Colonic mucosa (tissue), 4 donors: ENCODE measurements around the gene RRM2. TPM values are rescaled to one million over a fixed set of nuclear protein-coding genes. Genes with fewer than 3 reads are reported as not detected.

Source experiments
- DNase-seq: peaks from one replicate; pipeline ENCODE4 v3.0.0-alpha.2; 2020
- H3K27ac ChIP-seq: fragments of 200-600 bp; one replicate; pipeline ENCODE4 v1.8.0; 2021
- H3K27me3 ChIP-seq: fragments of 200-600 bp; one replicate; pipeline ENCODE4 v1.8.0; 2021
- H3K36me3 ChIP-seq: fragments of 200-600 bp; one replicate; pipeline ENCODE4 v1.8.0; 2021
- H3K4me1 ChIP-seq: fragments of 200-600 bp; one replicate; pipeline ENCODE4 v1.8.0; 2021; ENCODE audit warnings: mild to moderate bottlenecking
- H3K4me3 ChIP-seq: fragments of 200-600 bp; one replicate; pipeline ENCODE4 v1.8.0; 2021
- H3K9ac ChIP-seq, 2 donors: one replicate each; pipeline ENCODE4 v1.7.0; 2013; ENCODE audit warnings: control low read depth in 2 of 2, low read depth in 2 of 2, low read length in 2 of 2
- H3K9me3 ChIP-seq: fragments of 200-600 bp; one replicate; pipeline ENCODE4 v1.8.0; 2021
- intact Hi-C: fragments of 100-400 bp; cut with DNase I; formaldehyde crosslinking; loops from one replicate; pipeline ENCODE4 v1.14.1; 2022
- total RNA-seq, 2 donors: library from RNA; stranded (reverse); fragmentation: NEBNext Ultra II Directional in 1 of 2; extraction: Animal tissue kit (Norgen Biotek cat#: 25700) in 1 of 2; gene quantifications; one replicate each; pipeline ENCODE4 v1.2.1, GENCODE V29; 2021
- TF ChIP-seq, protein P1 (sequence below): fragments of 200-600 bp; IDR thresholded peaks from one replicate; pipeline ENCODE4 v1.8.0; 2022; ENCODE audit warnings: antibody characterized with exemption, mild to moderate bottlenecking
- donor health status: healthy.
- donor health status: DM: no; HTN: no; CAD: no.
- donor health status: DM: no; HTN: no; CAD: no.

Gene RRM2
- total RNA-seq, 2 donors from 2014 or later: 54.3 to 216 TPM

DNA sequence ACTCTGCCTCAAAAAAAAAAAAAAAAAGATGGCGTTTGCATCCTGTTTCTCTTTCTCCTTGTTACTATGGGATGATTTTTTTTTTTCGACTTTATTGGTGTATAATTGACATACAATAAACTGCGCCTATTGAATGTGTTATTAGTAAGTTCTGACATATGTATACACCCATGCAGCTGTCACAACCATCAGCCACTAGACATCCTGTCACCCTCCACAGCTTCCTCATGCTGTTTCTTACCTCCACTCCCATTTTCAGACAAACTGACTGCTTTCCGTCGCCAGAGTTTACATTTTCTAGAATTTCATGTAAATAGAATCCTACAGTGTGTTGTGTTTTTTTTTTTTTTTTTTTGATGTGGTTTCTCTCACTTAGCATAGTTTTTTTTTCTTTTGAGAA, 27.9 kb downstream of the RRM2 start:
- H3K27me3 ChIP-seq: no peaks in the 10 kb centered on the region
- no peak overlapping the region for H3K9ac ChIP-seq
- no peaks in the 10 kb centered on the region for H3K4me1 ChIP-seq
- peak overlapping the region; percentile 12 for H3K27ac ChIP-seq
- DNase-seq: no peak
- TF ChIP-seq, protein P1, sequence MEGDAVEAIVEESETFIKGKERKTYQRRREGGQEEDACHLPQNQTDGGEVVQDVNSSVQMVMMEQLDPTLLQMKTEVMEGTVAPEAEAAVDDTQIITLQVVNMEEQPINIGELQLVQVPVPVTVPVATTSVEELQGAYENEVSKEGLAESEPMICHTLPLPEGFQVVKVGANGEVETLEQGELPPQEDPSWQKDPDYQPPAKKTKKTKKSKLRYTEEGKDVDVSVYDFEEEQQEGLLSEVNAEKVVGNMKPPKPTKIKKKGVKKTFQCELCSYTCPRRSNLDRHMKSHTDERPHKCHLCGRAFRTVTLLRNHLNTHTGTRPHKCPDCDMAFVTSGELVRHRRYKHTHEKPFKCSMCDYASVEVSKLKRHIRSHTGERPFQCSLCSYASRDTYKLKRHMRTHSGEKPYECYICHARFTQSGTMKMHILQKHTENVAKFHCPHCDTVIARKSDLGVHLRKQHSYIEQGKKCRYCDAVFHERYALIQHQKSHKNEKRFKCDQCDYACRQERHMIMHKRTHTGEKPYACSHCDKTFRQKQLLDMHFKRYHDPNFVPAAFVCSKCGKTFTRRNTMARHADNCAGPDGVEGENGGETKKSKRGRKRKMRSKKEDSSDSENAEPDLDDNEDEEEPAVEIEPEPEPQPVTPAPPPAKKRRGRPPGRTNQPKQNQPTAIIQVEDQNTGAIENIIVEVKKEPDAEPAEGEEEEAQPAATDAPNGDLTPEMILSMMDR: no peak
- H3K4me3 ChIP-seq: no peak overlapping the region
- intact Hi-C loops: no loop called here
- H3K9me3 ChIP-seq: no peaks in the 10 kb centered on the region
- H3K36me3 ChIP-seq: no peaks in the 10 kb centered on the region

DNA sequence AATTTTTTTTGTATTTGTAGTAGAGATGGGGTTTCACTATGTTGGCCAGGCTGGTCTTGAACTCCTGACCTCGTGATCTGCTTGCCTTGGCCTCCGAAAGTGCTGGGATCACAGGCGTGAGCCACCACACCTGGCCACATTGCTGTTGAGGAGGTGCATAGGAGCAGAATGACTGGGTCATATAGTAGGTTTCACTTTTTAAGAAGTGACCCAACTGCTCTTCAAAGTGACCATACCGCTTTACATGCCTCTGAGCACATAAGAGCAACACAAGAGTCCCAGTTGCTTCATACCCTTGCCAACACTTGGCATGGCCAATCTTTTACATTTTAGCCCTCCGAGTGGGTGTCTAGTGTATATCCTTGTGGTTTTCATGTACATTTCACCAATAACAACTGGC, 28.9 kb downstream of the RRM2 start:
- Histone ChIP-seq H3K36me3 (no peaks in the 10 kb centered on the region), H3K9ac (no peak overlapping the region), H3K9me3 (no peaks in the 10 kb centered on the region), H3K27ac (no peak overlapping the region), H3K4me1 (no peaks in the 10 kb centered on the region), H3K4me3 (no peak overlapping the region), H3K27me3 (no peaks in the 10 kb centered on the region)
- intact Hi-C loops: no loop called here
- TF ChIP-seq, protein P1: no peak
- no peak for DNase-seq

DNA sequence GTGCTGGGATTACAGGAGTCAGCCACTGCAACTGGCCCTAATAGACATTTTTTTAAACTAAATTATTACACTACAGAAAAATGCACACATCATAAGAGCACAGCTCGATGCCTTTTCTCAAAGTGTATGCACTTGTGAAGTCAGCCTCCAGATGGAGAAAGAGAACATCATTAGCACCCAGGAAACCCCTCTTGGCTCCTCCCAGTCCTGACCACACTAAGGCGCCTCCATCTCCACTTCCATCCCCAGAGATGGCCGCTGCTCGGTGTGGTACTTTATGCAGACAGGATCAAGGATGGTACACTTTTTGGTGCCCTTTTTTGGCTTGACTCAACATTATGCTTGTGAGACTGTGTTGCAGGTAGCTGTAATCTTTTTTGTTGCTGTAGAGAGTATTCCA, 34.8 kb downstream of the RRM2 start:
- TF ChIP-seq, protein P1: no peak
- Histone ChIP-seq H3K9me3 (no peaks in the 10 kb centered on the region), H3K36me3 (no peaks in the 10 kb centered on the region), H3K4me1 (peaks cover 4% of the 10 kb centered on the region), H3K27me3 (no peaks in the 10 kb centered on the region), H3K9ac (no peak overlapping the region), H3K4me3 (no peak overlapping the region), H3K27ac (no peak overlapping the region)
- DNase-seq: no peak
- intact Hi-C loops: no loop called here

DNA sequence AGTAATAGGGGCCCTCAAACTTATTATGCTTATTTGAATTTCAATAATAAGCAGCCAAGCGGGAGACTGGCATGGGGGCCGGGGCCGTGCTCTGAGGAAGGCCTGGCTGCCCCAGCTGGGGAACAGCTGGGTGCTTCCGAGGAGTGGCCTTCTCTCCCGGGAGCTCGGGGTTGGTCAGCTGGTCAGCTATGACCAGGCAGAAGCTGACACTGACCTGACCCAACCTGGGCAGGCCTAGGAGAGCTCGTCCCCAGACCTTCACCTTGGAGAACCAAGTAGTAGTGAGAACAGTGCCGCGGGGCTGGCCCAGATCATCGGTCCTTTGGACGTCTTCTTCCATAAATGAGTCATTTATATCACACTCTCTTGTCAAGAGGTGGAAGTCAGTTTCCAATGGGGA, 36.1 kb downstream of the RRM2 start:
- Histone ChIP-seq H3K27ac (no peak overlapping the region), H3K9ac (no peak overlapping the region), H3K4me1 (peaks cover 4% of the 10 kb centered on the region), H3K9me3 (no peaks in the 10 kb centered on the region), H3K27me3 (no peaks in the 10 kb centered on the region), H3K4me3 (no peak overlapping the region), H3K36me3 (no peaks in the 10 kb centered on the region)
- no peak for DNase-seq
- TF ChIP-seq, protein P1: no peak
- intact Hi-C loops: no loop called here

DNA sequence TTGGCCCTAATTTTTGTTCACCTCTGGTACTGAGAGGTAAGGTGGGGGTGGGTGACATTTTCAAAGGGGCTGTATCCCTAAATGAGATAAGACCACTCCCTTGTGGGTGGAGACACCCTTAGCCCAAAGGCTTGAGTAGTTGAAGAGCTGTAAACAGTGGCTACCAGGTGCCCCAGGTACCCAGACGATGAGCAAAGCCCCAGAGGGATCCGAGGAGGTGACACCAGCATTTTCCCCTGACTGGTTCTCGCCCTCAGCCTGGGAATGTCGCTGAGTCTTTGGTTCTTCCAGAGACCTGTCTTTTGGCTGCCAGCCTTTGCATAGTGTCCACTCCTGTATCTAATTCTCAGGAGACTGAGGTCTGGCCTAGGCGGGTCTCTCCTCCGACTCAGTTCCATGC, 36.5 kb downstream of the RRM2 start:
- intact Hi-C loops: no loop called here
- Histone ChIP-seq H3K4me3 (no peak overlapping the region), H3K9me3 (no peaks in the 10 kb centered on the region), H3K9ac (no peak overlapping the region), H3K36me3 (no peaks in the 10 kb centered on the region), H3K27ac (no peak overlapping the region), H3K27me3 (no peaks in the 10 kb centered on the region), H3K4me1 (peaks cover 4% of the 10 kb centered on the region)
- DNase-seq: no peak
- TF ChIP-seq, protein P1: no peak
